ENCODE results near the gene COL1A2. TPM values are rescaled to one million over a fixed set of nuclear protein-coding genes. Genes with fewer than 3 reads are reported as not detected.

The COL1A2 gene
- total and polyA plus RNA-seq, 2 of the 13 experiments (the other 11 are each of a cell fraction or from before 2014, with no cell fraction given) = not detected

GRCh38 chr7:94439893-94440381 is 45.2 kb downstream of the COL1A2 start (continued):
- no peak for TF ChIP-seq ZNF407 (CRISPR knock-in tag; IDR thresholded peaks at IDR 0.05; ENCODE audit: not compliant biosample characterization)
- TF ChIP-seq POGZ (CRISPR knock-in tag; IDR thresholded peaks at IDR 0.05) = 0 out of 2 replicates have a peak, but pooled peaks have one; percentile 14
- TF ChIP-seq NCOA2 (CRISPR knock-in tag; IDR thresholded peaks at IDR 0.05) = peak; percentile 86
- peak; percentile 31; the same call in 1 of the 2 replicates for TF ChIP-seq ETV5 (CRISPR knock-in tag; IDR thresholded peaks at IDR 0.05; ENCODE audit: borderline replicate concordance)
- no peak for TF ChIP-seq ARHGAP35 (CRISPR knock-in tag; IDR thresholded peaks at IDR 0.05; ENCODE audit: borderline replicate concordance)
- no peak for TF ChIP-seq TFDP2 (CRISPR knock-in tag; IDR thresholded peaks at IDR 0.05)
- TF ChIP-seq THRA (CRISPR knock-in tag; IDR thresholded peaks at IDR 0.05; ENCODE audit: borderline replicate concordance) = 0 out of 2 replicates have a peak, but pooled peaks have one; percentile 9
- TF ChIP-seq ZNF143 (CRISPR knock-in tag; IDR thresholded peaks at IDR 0.05) = no peak
- TF ChIP-seq CENPX (CRISPR knock-in tag; IDR thresholded peaks at IDR 0.05) = no peak
- TF ChIP-seq SALL1 (CRISPR knock-in tag; IDR thresholded peaks at IDR 0.05) = peak; percentile 28; the same call in 1 of the 2 replicates
- TF ChIP-seq EZH2 (conservative IDR thresholded peaks at IDR 0.05; ENCODE audit: low read depth, low read length) = no peak
- no peak for TF ChIP-seq SIN3B (IDR thresholded peaks at IDR 0.05; ENCODE audit: low read length)
- TF ChIP-seq, protein P1, sequence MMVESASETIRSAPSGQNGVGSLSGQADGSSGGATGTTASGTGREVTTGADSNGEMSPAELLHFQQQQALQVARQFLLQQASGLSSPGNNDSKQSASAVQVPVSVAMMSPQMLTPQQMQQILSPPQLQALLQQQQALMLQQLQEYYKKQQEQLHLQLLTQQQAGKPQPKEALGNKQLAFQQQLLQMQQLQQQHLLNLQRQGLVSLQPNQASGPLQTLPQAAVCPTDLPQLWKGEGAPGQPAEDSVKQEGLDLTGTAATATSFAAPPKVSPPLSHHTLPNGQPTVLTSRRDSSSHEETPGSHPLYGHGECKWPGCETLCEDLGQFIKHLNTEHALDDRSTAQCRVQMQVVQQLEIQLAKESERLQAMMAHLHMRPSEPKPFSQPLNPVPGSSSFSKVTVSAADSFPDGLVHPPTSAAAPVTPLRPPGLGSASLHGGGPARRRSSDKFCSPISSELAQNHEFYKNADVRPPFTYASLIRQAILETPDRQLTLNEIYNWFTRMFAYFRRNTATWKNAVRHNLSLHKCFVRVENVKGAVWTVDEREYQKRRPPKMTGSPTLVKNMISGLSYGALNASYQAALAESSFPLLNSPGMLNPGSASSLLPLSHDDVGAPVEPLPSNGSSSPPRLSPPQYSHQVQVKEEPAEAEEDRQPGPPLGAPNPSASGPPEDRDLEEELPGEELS (CRISPR knock-in tag; IDR thresholded peaks at IDR 0.05) = 0 out of 2 replicates have a peak, but pooled peaks have one; percentile 52
- no peak for TF ChIP-seq DNMT3B (CRISPR knock-in tag; conservative IDR thresholded peaks at IDR 0.05)
- peak in 1 of 2 experiments; percentile 84; a peak in 2 of 4 replicates for TF ChIP-seq EP300 (IDR thresholded peaks at IDR 0.05; ENCODE audit: low read depth in 2 of 2, low read length in 2 of 2)
- TF ChIP-seq EP300 (CRISPR knock-in tag; IDR thresholded peaks at IDR 0.05; ENCODE audit: borderline replicate concordance) = peak; percentile 55; the same call in 1 of the 2 replicates
- no peak for TF ChIP-seq SOX6 (IDR thresholded peaks at IDR 0.05)
- peak; percentile 88 for TF ChIP-seq SOX6 (CRISPR knock-in tag; IDR thresholded peaks at IDR 0.05)
